ENCODE measurements around the gene SLC7A6. TPM values are rescaled to one million over a fixed set of nuclear protein-coding genes. Genes with fewer than 3 reads are reported as not detected.

SLC7A6 gene
- total RNA-seq, 2 donors from 2014 or later: 43.6 to 47.2 TPM

DNA sequence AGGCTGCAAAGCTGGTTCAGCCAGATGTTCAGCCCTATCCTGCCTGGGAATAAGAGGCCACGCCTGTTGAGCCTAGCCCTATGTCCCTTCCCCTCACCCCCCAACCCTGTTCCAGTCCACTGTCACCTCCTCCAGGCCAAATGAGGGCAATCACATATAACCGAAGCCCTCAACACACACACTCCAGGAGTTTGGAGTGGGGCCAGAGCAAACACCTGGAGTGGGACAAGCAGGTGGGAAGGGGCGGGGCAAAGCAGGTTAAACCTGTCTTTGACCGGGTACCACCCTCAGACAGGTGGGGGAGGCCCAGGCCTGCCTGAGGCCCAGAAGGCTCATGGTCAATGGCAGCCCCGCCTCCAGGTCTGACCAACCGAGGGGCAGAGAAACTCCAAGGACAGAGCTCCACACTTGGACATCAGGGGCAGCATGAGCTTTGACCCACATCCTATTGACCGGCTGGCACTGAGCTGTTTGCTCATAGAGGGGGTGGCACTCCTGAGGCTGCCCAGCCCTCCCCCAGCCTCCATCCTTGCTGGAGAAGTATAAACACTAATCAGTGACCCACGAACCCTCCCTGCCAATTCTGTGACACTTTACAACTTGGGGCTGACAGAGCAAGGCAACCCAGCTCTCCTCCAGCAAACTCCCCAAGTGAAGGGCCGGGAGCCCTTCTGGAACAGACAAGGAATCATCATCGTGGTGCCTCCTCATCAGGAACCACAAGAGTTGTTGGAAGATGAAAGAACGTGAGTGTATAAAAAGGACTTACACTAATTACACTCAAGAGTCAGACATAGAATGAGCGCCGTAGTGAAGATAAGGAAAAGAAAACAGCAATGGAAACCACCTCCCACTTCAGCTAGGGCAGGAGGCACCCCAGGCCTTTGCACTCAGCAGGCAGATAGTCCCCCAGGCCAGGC, 29.9 kb upstream of the SLC7A6 start:
- 80 to 81% methylated on average over 2 to 11 of the region's 13 CpGs for WGBS, 2 experiments (ENCODE audit: insufficient coverage in 1 of 2, insufficient read length in 1 of 2)
- Mint-ChIP-seq H3K27me3 (ENCODE audit: insufficient read depth) (peaks cover 5% of the 10 kb centered on the region), H3K9me3 (peaks cover 10% of the 10 kb centered on the region), H3K4me1 (peaks cover 14% of the 10 kb centered on the region), H3K27ac (peak overlapping the region; percentile 5), H3K36me3 (ENCODE audit: low read depth) (peaks cover 29% of the 10 kb centered on the region), H3K4me3 (peak overlapping the region; percentile 87)
- peak overlapping the region; percentile 90 for H3K4me3 ChIP-seq (ENCODE audit: low read length)
- H3K4me1 ChIP-seq (ENCODE audit: control insufficient read depth, insufficient read depth, low read length): peaks cover 5% of the 10 kb centered on the region
- no peaks in the 10 kb centered on the region for H3K9me3 ChIP-seq (ENCODE audit: control insufficient read depth, low read length)
- peaks cover 5% of the 10 kb centered on the region for H3K27me3 ChIP-seq (ENCODE audit: control insufficient read depth, insufficient read depth, low read length, poor library complexity, severe bottlenecking)
- TF ChIP-seq, protein P1, sequence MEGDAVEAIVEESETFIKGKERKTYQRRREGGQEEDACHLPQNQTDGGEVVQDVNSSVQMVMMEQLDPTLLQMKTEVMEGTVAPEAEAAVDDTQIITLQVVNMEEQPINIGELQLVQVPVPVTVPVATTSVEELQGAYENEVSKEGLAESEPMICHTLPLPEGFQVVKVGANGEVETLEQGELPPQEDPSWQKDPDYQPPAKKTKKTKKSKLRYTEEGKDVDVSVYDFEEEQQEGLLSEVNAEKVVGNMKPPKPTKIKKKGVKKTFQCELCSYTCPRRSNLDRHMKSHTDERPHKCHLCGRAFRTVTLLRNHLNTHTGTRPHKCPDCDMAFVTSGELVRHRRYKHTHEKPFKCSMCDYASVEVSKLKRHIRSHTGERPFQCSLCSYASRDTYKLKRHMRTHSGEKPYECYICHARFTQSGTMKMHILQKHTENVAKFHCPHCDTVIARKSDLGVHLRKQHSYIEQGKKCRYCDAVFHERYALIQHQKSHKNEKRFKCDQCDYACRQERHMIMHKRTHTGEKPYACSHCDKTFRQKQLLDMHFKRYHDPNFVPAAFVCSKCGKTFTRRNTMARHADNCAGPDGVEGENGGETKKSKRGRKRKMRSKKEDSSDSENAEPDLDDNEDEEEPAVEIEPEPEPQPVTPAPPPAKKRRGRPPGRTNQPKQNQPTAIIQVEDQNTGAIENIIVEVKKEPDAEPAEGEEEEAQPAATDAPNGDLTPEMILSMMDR (conservative IDR thresholded peaks at IDR 0.05): no peak
- peaks cover 38% of the 10 kb centered on the region for H3K36me3 ChIP-seq (ENCODE audit: control insufficient read depth, insufficient read depth, low read length)
- peak overlapping the region; percentile 64 for H3K9ac ChIP-seq (ENCODE audit: extremely low read depth, low read length, poor library complexity, severe bottlenecking)
- DNase-seq: peak; percentile 80
- no peak overlapping the region for H3K27ac ChIP-seq (ENCODE audit: low read depth, low read length)

DNA sequence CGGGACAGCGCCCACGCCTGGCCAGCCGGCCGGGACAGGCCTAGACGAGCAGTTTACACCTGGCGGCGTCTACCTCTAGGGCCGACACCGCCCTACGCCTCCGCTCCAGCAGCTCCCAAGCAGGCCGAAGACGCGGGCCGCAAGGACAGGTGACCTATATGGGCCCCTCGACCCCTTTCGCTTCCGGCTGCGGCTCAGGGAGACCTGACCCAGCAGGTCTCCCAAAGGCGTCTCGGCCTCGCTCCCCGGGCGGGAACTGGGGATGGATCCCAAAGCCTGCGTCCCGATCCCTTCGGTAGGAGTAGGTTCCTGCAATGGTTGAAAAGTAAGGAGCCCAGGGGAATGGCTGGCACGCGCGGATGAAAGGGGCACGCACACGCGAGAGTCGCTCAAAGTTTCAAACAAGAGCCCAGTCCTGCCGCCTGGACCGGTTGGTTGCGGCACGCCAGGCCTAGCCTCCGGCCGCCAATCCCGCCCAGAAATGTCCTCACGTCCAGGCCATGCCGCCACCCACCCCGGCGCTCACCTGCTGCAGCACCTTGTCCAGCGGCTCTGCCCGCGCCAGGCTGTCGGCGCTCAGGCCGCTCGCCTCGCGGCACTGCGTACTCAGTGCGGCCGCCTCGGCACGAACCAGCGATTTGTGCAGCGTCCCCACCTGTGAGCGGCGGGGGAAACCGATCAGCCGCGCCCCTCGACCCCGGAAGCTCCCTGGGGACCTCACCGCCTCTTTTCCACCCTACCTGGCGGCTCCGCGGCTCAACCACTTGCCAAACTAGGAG, 29.0 kb upstream of the SLC7A6 start:
- Mint-ChIP-seq H3K27ac (peak overlapping the region; percentile 92), H3K4me3 (peak overlapping the region; percentile 87), H3K36me3 (ENCODE audit: low read depth) (peaks cover 25% of the 10 kb centered on the region), H3K9me3 (peaks cover 13% of the 10 kb centered on the region), H3K27me3 (ENCODE audit: insufficient read depth) (peaks cover 9% of the 10 kb centered on the region), H3K4me1 (peaks cover 14% of the 10 kb centered on the region)
- Histone ChIP-seq H3K27ac (ENCODE audit: low read depth, low read length) (no peak overlapping the region), H3K9me3 (ENCODE audit: control insufficient read depth, low read length) (no peaks in the 10 kb centered on the region), H3K4me3 (ENCODE audit: low read length) (peak overlapping the region; percentile 90), H3K4me1 (ENCODE audit: control insufficient read depth, insufficient read depth, low read length) (peaks cover 5% of the 10 kb centered on the region), H3K27me3 (ENCODE audit: control insufficient read depth, insufficient read depth, low read length, poor library complexity, severe bottlenecking) (peaks cover 5% of the 10 kb centered on the region), H3K36me3 (ENCODE audit: control insufficient read depth, insufficient read depth, low read length) (peaks cover 32% of the 10 kb centered on the region), H3K9ac (ENCODE audit: extremely low read depth, low read length, poor library complexity, severe bottlenecking) (peak overlapping the region; percentile 64)
- TF ChIP-seq, protein P1 (conservative IDR thresholded peaks at IDR 0.05): peak; percentile 65
- peak; percentile 86 for DNase-seq
- WGBS, 2 experiments (ENCODE audit: insufficient coverage in 1 of 2, insufficient read length in 1 of 2): 3 to 16% methylated on average over 48 to 73 of the region's 73 CpGs

DNA sequence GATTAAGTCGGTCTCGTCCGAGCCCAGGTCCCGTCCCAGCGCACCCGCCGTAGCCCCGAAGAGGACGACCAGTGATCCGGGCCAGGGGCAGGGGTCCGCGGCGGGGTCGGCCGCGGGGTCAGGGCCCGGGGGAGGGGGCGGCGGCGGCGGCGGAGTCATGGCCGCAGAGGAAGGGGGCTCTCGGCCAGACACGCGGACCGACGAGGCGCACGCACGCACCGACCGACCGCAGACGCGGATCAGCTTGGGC, 28.5 kb upstream of the SLC7A6 start, which contains the start of gene ESRP2:
ESRP2 (minus strand) TSS at position 241 of the 250 bp plus-strand sequence; CDS start at position 159, 82 bp downstream.
- H3K9me3 Mint-ChIP-seq: peaks cover 13% of the 10 kb centered on the region
- H3K4me1 ChIP-seq (ENCODE audit: control insufficient read depth, insufficient read depth, low read length): peaks cover 5% of the 10 kb centered on the region
- 0 to 1% methylated on average over 1 to 36 of the region's 36 CpGs for WGBS, 2 experiments (ENCODE audit: insufficient coverage in 1 of 2, insufficient read length in 1 of 2)

More for the DNA sequence above, 28.5 kb upstream of the SLC7A6 start, which contains the start of gene ESRP2:
- Histone ChIP-seq H3K9me3 (ENCODE audit: control insufficient read depth, low read length) (no peaks in the 10 kb centered on the region), H3K27ac (ENCODE audit: low read depth, low read length) (no peak within 1 kb of the TSS), H3K9ac (ENCODE audit: extremely low read depth, low read length, poor library complexity, severe bottlenecking) (peak within 1 kb of the TSS; percentile 72), H3K4me3 (ENCODE audit: low read length) (peak within 1 kb of the TSS; percentile 90), H3K27me3 (ENCODE audit: control insufficient read depth, insufficient read depth, low read length, poor library complexity, severe bottlenecking) (peaks cover 5% of the 10 kb centered on the region), H3K36me3 (ENCODE audit: control insufficient read depth, insufficient read depth, low read length) (peaks cover 28% of the 10 kb centered on the region)
- TF ChIP-seq, protein P1 (conservative IDR thresholded peaks at IDR 0.05): no peak
- no peak for DNase-seq
- Mint-ChIP-seq H3K27ac (peak within 1 kb of the TSS; percentile 98), H3K27me3 (ENCODE audit: insufficient read depth) (peaks cover 9% of the 10 kb centered on the region), H3K36me3 (ENCODE audit: low read depth) (peaks cover 21% of the 10 kb centered on the region), H3K4me1 (peaks cover 14% of the 10 kb centered on the region), H3K4me3 (peak within 1 kb of the TSS; percentile 87)
